ENCODE results near the gene CTNS.

CTNS gene

DNA sequence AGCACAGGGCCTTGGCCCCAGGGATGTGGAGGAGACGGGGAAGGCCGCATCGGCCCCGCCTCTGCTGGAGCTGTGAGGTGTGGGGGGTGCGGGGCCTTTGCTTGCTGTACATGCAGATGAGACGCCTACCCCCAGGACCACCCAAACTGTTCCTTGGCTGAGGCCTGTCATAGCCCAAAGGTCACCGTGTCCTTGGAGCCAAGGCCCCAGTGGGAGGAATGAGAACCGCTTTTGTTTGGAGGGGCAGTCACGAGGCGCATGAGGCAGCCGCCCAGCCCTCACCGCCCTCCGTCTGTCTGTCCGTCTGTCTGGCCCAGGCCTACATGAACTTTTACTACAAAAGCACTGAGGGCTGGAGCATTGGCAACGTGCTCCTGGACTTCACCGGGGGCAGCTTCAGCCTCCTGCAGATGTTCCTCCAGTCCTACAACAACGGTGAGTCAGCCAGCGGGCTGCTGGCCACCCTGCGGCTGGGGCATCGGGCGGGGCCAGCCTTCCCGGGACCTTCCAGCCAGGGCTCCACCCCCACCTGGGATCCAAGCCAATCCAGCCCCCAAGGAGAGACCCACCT is 23.1 kb downstream of the CTNS start:
- no peak for DNase-seq (ENCODE audit: low read depth)

GRCh38 chr17:3660311-3660891 is 23.8 kb downstream of the CTNS start:
- no peak for DNase-seq (ENCODE audit: low read depth)

- no peak for DNase-seq (ENCODE audit: low read depth)
Measured at GRCh38 chr17:3663102-3664011, 26.8 kb downstream of the CTNS start.

DNA sequence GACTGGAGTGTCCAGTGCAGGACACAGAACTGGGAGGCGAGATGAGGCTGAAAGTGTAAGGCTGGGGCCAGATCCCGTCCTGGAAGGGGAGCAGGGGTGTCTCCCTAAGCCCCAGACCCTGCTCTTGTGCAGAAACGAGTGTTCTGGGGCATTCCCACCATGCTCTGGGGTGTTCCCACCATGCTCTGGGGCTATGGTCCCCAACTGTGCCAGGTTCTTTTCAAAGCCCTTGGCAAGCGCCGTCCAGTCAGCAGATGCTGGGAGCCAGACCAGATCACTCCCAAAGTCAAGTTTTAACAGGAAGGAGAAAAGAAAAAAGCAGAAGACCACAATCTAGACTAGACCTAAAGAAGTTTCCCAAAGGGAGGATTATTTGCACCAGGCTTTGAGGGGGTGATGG is 29.3 kb downstream of the CTNS start:
- no peak for DNase-seq (ENCODE audit: low read depth)

GRCh38 chr17:3666516-3666915 is 30.0 kb downstream of the CTNS start:
- no peak for DNase-seq (ENCODE audit: low read depth)

DNA sequence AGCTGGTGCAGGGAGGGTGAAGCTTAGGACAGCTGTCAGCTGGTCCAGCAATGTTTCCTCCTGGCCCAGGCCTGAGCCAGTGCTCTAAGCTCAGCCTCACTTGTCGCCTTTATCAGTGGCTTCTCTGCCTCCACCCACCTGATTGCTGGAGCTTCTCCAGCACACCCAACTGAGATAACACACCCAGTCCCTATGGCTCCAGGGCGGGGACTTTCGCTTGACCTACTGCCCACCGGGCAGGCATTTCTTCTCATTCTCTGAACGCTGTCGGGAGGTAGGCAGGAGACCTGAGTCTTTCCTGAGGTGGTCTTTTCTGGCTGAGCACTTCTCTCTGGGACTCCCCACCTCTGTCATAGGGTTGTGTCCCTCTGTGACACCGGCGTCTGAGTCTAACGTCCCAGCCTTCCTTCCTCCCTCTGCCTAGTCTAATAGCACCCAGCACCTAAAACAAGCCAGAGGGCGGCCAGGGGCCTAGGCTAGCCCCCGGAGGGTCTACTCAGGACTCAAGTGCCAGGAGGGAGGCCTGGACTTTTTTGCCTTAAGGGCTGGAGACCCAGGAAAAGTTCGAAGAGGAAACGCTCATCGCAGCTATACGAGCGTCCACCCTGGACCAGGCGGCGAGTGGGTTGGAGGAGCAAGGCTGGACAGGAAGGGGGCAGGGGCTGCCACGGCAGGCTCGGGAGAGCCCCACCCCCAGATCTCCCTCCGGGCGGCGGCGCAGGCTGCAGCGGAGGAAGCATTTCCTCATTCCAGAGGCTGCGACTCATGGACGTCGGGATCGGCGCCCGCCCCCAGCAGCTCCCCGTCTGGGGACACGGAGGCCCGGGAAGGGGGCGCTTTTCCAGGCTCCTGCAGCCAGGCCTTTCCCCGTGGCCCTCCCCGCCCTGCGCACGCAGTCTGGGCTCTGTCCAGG is 31.1 kb downstream of the CTNS start:
- no peak for DNase-seq (ENCODE audit: low read depth)

- peak; percentile 99 for DNase-seq (ENCODE audit: low read depth)
Measured at GRCh38 chr17:3668279-3669084, 31.9 kb downstream of the CTNS start, which contains the start of the genes EMC6 and TAX1BP3. Gene EMC6, plus strand, starts transcription at chr17:3668812. Its CDS starts 335 bp downstream, at chr17:3669147. Gene TAX1BP3, minus strand, starts transcription at chr17:3668578. Its CDS starts 52 bp downstream, at chr17:3668526.

DNA sequence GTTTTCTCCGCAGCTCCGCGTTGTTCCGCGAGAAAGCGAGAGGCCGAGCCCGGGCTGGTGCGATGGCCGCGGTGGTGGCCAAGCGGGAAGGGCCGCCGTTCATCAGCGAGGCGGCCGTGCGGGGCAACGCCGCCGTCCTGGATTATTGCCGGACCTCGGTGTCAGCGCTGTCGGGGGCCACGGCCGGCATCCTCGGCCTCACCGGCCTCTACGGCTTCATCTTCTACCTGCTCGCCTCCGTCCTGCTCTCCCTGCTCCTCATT is 32.5 kb downstream of the CTNS start:
- DNase-seq (ENCODE audit: low read depth) = no peak

DNA sequence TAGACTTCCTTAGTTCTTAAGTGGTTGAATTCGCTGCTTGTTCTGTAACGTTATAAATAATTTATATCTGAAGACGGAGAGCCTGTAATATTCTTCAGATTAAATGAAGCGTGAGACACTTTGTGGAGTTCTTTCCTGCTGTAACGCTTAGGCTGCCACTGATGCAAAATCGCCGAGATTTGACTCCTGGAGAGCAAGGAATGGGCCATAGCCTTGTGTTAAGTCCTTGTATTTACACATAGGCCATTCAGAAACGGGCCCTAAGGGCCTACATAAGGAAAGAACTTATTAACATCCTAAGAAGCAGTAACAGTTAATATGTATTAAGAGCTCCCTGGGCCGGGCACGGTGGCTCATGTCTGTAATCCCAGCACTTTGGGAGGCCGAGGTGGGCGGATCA is 33.0 kb downstream of the CTNS start:
- no peak for DNase-seq (ENCODE audit: low read depth)

- DNase-seq (ENCODE audit: low read depth) = no peak
Measured at GRCh38 chr17:3672571-3672970, 36.0 kb downstream of the CTNS start.

DNA sequence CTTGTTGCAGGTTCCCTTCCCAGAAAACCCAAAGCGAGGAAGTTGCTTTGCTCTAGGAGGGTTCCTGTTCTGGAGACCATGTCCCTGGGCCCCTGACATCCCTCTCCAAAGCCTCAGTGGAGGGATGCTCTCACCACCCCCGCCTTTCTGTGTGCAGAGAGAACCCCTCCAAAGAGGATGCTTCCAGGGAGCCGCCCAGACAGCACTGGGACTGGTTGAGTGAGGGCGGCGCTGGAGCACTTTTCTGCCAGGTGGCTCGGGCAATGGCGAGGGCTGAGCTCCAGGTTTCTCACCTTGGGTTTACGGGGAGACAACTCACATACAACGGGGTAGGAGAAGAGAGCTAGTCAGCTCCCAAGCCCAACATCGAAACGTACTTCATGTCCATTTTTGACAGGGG is 39.3 kb downstream of the CTNS start:
- DNase-seq (ENCODE audit: low read depth) = no peak

GRCh38 chr17:3678095-3678820 is 41.7 kb downstream of the CTNS start:
- no peak for DNase-seq (ENCODE audit: low read depth)

DNA sequence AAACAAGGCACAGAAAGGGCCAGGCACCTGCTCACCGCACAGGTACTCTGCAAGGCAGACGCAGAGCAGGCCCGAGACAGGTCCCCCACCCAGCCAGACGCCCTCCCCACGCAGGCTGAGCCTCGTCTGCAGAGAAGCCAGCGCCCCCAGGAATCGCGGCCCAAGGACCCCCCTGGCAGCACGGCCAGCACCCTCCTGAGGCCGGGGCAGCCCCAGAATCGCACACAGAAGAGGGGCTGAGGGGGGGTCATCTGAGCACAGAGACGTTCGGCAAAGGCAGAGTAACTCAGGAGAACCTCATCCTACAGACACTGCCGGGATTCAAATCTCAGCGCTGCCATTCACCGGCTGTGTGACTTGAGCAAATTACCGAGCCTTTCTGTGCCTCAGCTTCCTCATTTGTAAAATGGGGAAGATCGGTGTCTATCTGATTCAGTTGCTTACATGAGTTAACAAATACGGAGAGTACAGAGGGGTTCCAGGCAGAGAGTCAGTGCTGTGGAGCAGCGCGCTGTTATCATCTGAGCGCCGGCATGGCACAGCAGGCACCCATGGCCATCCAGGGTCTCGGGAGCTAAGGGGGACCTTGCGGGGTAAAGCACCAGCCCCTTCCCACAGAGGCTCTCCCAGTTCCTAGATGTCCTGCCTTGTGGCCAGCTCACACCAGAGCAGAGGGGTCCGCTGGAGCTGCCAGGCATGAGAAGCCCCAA is 42.4 kb downstream of the CTNS start:
- DNase-seq (ENCODE audit: low read depth) = no peak

GRCh38 chr17:3679531-3680126 is 43.1 kb downstream of the CTNS start:
- DNase-seq (ENCODE audit: low read depth) = no peak

GRCh38 chr17:3681057-3681456 is 44.5 kb downstream of the CTNS start:
- DNase-seq (ENCODE audit: low read depth) = no peak

GRCh38 chr17:3681565-3681964 is 45.0 kb downstream of the CTNS start:
- no peak for DNase-seq (ENCODE audit: low read depth)

GRCh38 chr17:3682033-3682432 is 45.5 kb downstream of the CTNS start:
- DNase-seq (ENCODE audit: low read depth) = no peak

GRCh38 chr17:3683054-3683511 is 46.5 kb downstream of the CTNS start:
- DNase-seq (ENCODE audit: low read depth) = peak; percentile 33

GRCh38 chr17:3685174-3685573 is 48.6 kb downstream of the CTNS start:
- DNase-seq (ENCODE audit: low read depth) = no peak

All from activated T-helper 1 cell treated with Interleukin-2 at 50 U/mL for 16 hours (primary cell).